ENCODE results near the gene SIVA1.

Gene SIVA1, protein sequence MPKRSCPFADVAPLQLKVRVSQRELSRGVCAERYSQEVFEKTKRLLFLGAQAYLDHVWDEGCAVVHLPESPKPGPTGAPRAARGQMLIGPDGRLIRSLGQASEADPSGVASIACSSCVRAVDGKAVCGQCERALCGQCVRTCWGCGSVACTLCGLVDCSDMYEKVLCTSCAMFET

DNA sequence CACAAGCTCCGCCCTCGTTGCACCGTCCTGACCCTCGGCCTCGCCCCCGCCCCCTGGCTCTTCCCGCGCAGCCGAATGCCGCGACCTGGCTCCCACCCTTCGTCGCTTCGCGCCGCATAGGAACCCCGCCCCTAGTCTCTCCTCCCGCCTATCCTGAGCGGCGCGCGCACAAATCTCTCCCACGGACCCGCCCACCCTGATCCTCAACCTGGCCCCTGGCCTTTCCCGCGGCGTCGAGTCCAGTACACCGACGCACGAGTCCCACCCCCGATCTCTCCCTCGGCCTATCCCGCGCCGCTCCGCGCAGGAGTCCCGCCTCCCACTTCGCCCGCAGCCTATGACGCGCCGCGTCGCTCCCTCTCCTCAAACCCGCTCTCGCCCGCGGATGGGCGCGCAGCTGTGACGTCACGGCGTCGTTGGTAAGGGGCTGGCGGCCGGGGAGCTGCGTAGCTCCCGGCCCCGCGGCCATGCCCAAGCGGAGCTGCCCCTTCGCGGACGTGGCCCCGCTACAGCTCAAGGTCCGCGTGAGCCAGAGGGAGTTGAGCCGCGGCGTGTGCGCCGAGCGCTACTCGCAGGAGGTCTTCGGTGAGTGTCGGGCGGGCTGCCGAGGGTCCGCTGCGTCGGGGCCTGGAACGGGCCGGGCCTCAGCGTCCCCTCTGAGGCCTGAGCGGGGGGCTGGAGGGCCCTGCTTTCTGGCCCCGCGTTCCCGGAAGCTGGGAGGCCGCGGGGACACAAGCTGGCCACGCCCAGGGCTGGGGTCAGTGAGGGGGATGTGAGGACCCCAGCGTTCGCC is at the start of gene SIVA1:
Gene SIVA1, plus strand, starts transcription at position 413 of the 793 bp plus-strand sequence. Its CDS starts 55 bp downstream, at position 468.
- peaks cover 28% of the 10 kb centered on the region for H3K36me3 Mint-ChIP-seq (ENCODE audit: low read depth)
- peak; percentile 100 for DNase-seq (ENCODE audit: low spot score)
- H3K27ac Mint-ChIP-seq: peak within 1 kb of the TSS; percentile 90
- H3K4me1 Mint-ChIP-seq (ENCODE audit: low read depth): peaks cover 27% of the 10 kb centered on the region
- H3K27me3 Mint-ChIP-seq (ENCODE audit: low read depth): no peaks in the 10 kb centered on the region
- H3K9me3 Mint-ChIP-seq: no peaks in the 10 kb centered on the region
- peak within 1 kb of the TSS; percentile 94 for H3K4me3 Mint-ChIP-seq

DNA sequence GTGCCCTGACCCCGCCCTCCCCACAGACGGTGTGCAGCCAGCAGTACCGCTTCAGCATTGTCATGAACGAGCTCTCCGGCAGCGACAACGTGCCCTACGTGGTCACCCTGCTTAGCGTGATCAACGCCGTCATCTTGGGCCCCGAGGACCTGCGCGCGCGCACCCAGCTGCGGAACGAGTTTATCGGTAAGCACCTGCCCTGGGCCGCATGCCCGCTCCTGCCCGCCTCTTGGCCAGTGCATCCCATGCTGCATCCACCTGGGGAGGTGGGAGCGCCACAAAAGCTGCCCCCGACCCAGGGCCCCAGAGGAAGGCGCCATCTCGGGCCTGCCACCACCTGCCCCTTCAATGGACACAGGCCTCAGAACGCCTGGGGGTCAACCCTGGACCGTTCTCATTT is 49.7 kb upstream of the SIVA1 start:
- DNase-seq (ENCODE audit: low spot score): no peak
- Mint-ChIP-seq H3K4me1 (ENCODE audit: low read depth) (peaks cover 2% of the 10 kb centered on the region), H3K27ac (no peak overlapping the region), H3K9me3 (no peaks in the 10 kb centered on the region), H3K36me3 (ENCODE audit: low read depth) (peaks cover 17% of the 10 kb centered on the region), H3K27me3 (ENCODE audit: low read depth) (no peaks in the 10 kb centered on the region), H3K4me3 (no peak overlapping the region)

DNA sequence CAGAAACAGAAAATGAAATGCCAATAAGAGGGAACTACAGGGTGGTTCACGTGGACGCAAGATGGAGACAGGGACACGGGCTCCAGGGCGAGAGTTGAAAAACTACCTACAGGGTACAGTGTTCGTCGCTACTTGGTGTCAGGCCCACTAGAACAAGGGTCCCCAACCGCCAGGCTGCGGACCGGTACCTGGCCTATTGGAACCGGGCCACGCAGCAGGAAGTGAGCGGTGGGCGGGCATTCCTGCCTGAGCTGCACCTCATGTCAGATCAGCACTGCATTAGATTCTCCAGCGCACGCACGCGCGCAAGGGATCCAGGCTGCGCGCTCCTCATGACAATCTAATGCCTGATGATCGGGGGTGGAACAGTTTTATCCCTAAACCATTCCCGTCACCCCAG is 48.7 kb upstream of the SIVA1 start:
- Mint-ChIP-seq H3K27ac (no peak overlapping the region), H3K27me3 (ENCODE audit: low read depth) (no peaks in the 10 kb centered on the region), H3K36me3 (ENCODE audit: low read depth) (peaks cover 16% of the 10 kb centered on the region)

DNA sequence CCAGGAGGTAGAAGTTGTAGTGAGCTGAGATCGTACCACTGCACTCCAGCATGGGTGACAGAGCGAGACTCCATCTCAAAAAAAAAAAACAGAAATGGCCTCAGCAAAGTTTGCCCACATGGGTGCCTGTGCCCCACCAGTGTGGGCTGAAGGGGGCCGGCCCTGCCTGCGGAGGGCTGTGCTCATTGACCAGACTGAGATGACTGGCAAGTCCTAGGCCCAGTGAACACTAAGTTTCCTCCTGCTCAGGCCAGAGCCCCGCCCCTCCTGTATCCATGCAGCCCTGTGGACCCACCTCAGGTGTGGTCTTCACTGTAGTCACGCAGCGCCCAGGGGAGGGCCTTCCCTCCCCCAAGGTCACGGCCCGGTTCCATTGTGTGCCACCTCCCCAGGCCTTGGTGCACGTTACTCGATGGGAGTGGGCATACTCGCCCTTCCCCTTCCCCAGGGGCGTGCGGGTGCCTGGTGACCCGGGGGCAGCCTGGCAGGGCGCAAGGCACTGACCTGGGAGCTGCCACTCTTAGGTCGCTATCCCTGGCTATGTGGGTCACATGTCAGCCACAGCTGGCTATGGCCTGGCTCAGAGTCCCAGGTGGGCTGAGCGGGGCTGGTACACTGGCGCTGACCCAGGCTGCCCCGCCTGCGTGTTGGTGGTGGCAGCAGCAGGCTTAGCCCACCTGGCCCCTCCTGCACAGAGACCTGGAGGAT is 47.5 kb upstream of the SIVA1 start:
- peaks cover 20% of the 10 kb centered on the region for H3K36me3 Mint-ChIP-seq (ENCODE audit: low read depth)
- DNase-seq (ENCODE audit: low spot score): no peak
- no peak overlapping the region for H3K4me3 Mint-ChIP-seq
- H3K9me3 Mint-ChIP-seq: no peaks in the 10 kb centered on the region
- peaks cover 2% of the 10 kb centered on the region for H3K4me1 Mint-ChIP-seq (ENCODE audit: low read depth)
- no peak overlapping the region for H3K27ac Mint-ChIP-seq
- H3K27me3 Mint-ChIP-seq (ENCODE audit: low read depth): no peaks in the 10 kb centered on the region

More for the DNA sequence above, 48.7 kb upstream of the SIVA1 start:
- Mint-ChIP-seq H3K4me1 (ENCODE audit: low read depth) (peaks cover 2% of the 10 kb centered on the region), H3K9me3 (no peaks in the 10 kb centered on the region), H3K4me3 (no peak overlapping the region)
- no peak for DNase-seq (ENCODE audit: low spot score)

DNA sequence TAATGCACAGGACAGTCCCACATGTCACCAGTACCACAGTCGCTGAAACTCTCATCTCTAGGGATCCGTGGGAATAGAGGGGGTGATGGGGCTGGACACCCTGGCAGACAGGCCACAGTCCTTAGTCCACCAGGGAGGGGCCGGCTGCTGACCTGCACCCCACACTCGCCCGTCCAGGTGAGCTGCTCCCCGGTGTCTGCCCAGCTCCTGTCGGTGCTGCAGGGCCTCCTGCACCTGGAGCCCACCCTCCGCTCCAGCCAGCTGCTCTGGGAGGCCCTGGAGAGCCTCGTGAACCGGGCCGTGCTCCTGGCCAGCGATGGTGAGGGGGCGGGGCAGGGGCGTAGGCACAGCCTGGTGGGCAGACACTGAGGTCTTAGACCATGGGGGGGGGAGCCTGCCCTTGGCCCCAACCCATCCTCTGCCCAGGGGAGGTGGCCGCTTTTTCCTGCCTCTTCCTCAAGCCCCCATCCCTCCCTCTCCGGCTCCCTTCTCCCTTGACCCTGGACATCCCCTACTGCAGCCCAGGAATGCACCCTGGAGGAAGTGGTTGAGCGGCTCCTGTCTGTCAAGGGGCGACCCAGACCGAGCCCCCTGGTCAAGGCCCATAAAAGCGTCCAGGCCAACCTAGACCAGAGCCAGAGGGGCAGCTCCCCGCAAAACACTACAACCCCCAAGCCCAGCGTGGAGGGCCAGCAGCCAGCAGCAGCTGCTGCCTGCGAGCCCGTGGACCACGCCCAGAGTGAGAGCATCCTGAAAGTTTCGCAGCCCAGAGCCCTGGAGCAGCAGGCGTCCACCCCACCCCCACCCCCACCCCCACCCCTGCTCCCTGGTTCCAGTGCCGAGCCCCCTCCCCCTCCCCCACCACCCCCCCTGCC is 46.0 kb upstream of the SIVA1 start:
- H3K9me3 Mint-ChIP-seq: no peaks in the 10 kb centered on the region
- no peak overlapping the region for H3K4me3 Mint-ChIP-seq
- peaks cover 2% of the 10 kb centered on the region for H3K4me1 Mint-ChIP-seq (ENCODE audit: low read depth)
- DNase-seq (ENCODE audit: low spot score): no peak
- H3K36me3 Mint-ChIP-seq (ENCODE audit: low read depth): peaks cover 21% of the 10 kb centered on the region
- H3K27me3 Mint-ChIP-seq (ENCODE audit: low read depth): no peaks in the 10 kb centered on the region
- H3K27ac Mint-ChIP-seq: no peak overlapping the region

DNA sequence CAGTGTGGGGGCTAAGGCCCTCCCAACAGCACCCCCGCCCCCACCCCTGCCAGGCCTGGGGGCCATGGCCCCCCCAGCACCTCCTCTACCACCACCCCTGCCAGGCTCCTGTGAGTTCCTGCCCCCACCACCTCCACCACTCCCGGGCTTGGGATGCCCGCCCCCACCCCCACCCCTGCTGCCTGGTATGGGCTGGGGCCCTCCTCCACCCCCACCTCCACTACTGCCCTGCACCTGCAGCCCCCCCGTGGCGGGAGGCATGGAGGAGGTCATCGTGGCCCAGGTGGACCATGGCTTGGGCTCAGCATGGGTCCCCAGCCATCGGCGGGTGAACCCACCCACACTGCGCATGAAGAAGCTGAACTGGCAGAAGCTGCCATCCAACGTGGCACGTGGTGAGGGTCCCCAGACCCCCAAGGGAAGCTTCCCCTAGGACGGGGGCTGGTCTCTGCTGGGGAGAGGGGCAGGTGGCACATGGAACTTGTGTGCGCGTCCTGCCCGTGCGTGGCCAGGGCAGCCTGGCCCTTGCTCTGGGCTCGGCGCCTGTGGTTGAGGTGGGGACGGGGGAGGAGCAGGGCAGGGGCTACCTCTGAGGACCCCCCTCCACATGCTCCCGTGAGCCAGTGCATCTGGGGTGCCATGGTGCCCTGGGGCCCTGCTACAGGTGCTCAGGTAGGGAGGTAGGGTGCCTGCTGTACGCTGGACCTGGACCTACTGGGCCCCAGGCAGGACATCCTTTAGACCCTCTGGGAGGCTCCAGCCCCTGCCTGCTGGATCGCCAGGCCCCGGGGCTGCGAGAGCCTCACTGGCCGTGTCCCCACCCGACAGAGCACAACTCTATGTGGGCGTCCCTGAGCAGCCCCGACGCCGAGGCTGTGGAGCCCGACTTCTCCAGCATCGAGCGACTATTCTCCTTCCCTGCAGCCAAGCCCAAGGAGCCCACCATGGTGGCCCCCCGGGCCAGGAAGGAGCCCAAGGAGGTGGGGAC is 45.0 kb upstream of the SIVA1 start:
- no peak overlapping the region for H3K27ac Mint-ChIP-seq
- H3K36me3 Mint-ChIP-seq (ENCODE audit: low read depth): peaks cover 21% of the 10 kb centered on the region
- no peak overlapping the region for H3K4me3 Mint-ChIP-seq
- H3K27me3 Mint-ChIP-seq (ENCODE audit: low read depth): no peaks in the 10 kb centered on the region
- H3K4me1 Mint-ChIP-seq (ENCODE audit: low read depth): peaks cover 2% of the 10 kb centered on the region
- H3K9me3 Mint-ChIP-seq: no peaks in the 10 kb centered on the region
- DNase-seq (ENCODE audit: low spot score): no peak

DNA sequence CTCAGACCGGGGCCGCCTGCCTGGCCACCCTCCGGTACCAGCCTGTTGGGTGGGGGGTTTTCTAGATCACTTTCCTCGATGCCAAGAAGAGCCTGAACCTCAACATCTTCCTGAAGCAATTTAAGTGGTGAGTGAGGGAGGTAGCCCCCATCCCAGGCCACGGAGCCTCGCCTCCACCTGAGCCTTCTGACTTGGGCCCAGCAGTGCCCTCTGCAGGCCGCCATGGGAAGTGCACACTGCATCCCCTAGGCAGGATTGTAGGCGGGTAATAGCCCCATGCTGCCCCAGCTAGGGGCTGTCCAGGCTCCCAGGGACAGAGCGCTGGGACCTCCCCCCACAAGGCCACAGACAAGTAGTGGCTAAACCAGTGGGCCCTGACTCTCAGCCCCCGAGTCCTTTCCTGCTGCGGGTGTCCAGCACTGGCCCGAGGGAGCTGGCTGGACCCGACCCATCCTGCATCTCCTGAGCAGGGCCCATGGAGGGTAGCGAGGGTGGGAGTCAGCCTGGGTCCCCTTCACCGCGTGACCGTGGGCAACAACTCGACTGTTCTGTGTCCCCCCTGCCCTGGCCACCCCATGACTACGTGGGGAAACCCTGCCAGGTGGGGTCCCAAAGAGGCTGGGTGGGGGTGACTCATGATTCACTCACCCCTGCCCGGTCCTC is 44.2 kb upstream of the SIVA1 start:
- no peak overlapping the region for H3K4me3 Mint-ChIP-seq
- DNase-seq (ENCODE audit: low spot score): peak; percentile 61
- no peaks in the 10 kb centered on the region for H3K9me3 Mint-ChIP-seq
- no peaks in the 10 kb centered on the region for H3K27me3 Mint-ChIP-seq (ENCODE audit: low read depth)
- peaks cover 16% of the 10 kb centered on the region for H3K36me3 Mint-ChIP-seq (ENCODE audit: low read depth)
- H3K4me1 Mint-ChIP-seq (ENCODE audit: low read depth): peaks cover 2% of the 10 kb centered on the region
- H3K27ac Mint-ChIP-seq: peak overlapping the region; percentile 72

DNA sequence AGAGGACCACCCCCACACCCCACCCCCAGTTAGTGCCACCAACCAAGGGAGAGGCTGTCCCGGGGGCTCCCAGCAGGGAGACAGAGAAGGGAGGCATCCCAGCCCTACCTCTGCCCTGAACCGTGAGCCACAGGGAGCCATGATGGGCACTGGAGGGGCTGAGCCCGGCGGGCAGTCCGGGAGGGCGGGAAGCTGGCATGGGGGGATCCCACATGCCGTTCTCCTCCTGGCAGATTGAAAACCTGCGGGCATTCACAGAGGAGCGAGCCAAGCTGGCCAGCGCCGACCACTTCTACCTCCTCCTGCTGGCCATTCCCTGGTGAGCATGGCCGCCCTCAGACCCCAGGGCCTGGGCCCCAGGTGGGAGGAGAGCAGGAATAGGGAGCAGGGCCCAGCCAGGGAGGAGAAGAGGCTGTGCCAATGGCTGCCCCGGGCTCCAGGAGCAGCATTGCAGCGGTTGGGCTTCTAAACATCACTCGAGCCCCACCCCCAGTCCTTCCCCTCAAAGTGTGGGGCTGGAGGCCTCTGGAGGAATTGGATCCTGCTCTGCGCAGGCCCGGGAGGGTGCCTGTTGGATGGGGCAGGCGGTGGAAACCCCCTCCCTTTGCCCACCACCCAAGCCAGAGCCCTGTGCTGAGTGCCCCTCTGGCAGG is 43.4 kb upstream of the SIVA1 start:
- no peak for DNase-seq (ENCODE audit: low spot score)

DNA sequence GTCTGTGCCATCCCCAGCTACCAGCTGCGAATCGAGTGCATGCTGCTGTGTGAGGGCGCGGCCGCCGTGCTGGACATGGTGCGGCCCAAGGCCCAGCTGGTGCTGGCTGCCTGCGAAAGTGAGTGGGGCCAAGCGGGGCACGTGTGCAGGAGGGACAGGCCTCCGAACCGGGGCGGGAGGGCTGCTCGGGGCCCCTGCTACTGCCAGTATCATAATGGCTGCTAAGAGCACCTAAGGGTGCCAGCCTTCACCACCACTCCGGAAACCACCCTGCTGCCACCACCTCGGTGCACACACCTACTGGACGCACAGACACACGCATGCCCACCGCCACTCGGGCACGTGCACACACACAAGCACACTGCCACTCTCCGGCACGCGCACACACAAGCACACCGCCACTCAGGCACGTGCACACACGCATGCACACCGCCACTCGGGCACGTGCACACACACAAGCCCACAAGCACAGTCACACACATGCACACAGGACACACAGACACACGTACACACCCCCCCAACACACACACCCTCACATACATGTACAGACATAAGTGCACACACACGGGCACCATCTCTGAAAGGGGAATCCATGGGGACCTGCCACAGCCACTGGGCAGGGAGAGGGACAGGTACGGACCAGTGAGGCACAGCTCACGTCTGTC is 42.7 kb upstream of the SIVA1 start:
- no peaks in the 10 kb centered on the region for H3K9me3 Mint-ChIP-seq
- no peak overlapping the region for H3K4me3 Mint-ChIP-seq
- peaks cover 2% of the 10 kb centered on the region for H3K4me1 Mint-ChIP-seq (ENCODE audit: low read depth)
- H3K27me3 Mint-ChIP-seq (ENCODE audit: low read depth): no peaks in the 10 kb centered on the region
- DNase-seq (ENCODE audit: low spot score): no peak
- H3K27ac Mint-ChIP-seq: no peak overlapping the region
- H3K36me3 Mint-ChIP-seq (ENCODE audit: low read depth): peaks cover 12% of the 10 kb centered on the region

More for the DNA sequence above, 43.4 kb upstream of the SIVA1 start:
- Mint-ChIP-seq H3K9me3 (no peaks in the 10 kb centered on the region), H3K27me3 (ENCODE audit: low read depth) (no peaks in the 10 kb centered on the region), H3K36me3 (ENCODE audit: low read depth) (peaks cover 9% of the 10 kb centered on the region), H3K4me3 (no peak overlapping the region), H3K4me1 (ENCODE audit: low read depth) (peaks cover 2% of the 10 kb centered on the region), H3K27ac (no peak overlapping the region)

DNA sequence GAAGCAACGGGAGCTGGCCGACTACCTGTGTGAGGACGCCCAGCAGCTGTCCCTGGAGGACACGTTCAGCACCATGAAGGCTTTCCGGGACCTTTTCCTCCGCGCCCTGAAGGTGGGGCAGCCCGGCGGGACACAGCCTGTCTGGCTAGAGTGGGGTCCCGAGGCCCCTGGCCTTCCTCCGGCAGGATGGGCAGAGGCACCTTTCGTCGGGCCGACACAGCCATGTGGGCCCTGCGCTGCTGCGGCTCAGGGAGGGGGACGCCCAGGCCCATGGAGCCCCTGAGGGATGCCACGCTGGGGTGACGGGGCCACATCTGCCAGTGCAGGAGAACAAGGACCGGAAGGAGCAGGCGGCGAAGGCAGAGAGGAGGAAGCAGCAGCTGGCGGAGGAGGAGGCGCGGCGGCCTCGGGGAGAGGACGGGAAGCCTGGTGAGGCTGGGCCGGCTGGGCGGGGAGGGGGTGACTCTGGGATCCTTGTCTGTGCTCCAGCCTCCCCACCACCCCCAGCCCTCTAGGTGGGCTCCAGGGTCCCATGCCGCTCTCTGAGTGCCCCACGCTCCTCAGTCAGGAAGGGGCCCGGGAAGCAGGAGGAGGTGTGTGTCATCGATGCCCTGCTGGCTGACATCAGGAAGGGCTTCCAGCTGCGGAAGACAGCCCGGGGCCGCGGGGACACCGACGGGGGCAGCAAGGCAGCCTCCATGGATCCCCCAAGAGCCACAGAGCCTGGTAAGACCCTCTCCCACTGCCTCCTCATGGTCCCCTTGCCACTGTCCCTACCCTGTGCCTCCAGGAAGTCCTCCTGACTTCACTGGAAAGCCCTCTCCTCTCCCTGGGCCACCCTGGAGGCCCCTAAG is 39.8 kb upstream of the SIVA1 start:
- Mint-ChIP-seq H3K27me3 (ENCODE audit: low read depth) (no peaks in the 10 kb centered on the region), H3K27ac (no peak overlapping the region), H3K9me3 (no peaks in the 10 kb centered on the region), H3K4me1 (ENCODE audit: low read depth) (peaks cover 2% of the 10 kb centered on the region), H3K4me3 (no peak overlapping the region), H3K36me3 (ENCODE audit: low read depth) (peaks cover 20% of the 10 kb centered on the region)
- no peak for DNase-seq (ENCODE audit: low spot score)

DNA sequence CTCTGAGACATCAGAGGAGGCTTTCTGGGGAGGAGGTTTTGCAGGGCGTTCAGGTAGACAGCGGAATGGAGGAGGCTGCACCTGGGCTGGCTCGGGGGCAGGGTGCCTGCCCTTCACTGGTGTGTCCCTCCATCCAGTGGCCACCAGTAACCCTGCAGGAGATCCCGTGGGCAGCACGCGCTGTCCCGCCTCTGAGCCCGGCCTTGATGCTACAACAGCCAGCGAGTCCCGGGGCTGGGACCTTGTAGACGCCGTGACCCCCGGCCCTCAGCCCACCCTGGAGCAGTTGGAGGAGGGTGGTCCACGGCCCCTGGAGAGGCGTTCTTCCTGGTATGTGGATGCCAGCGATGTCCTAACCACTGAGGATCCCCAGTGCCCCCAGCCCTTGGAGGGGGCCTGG is 38.9 kb upstream of the SIVA1 start:
- H3K9me3 Mint-ChIP-seq: no peaks in the 10 kb centered on the region
- no peak overlapping the region for H3K4me3 Mint-ChIP-seq
- no peak for DNase-seq (ENCODE audit: low spot score)
- peaks cover 18% of the 10 kb centered on the region for H3K36me3 Mint-ChIP-seq (ENCODE audit: low read depth)
- no peaks in the 10 kb centered on the region for H3K27me3 Mint-ChIP-seq (ENCODE audit: low read depth)
- no peaks in the 10 kb centered on the region for H3K4me1 Mint-ChIP-seq (ENCODE audit: low read depth)
- no peak overlapping the region for H3K27ac Mint-ChIP-seq
